Activated CD8-positive, alpha-beta memory T cell treated with anti-CD3 and anti-CD28 coated beads for 4 hours (primary cell): Measurements from ENCODE around the gene SORCS2.

Experiments used
- DNase-seq, 2 donors: peaks; one replicate each; pipeline ENCODE4 v3.0.0-alpha.2; 2020; ENCODE audit warnings: low read depth in 2 of 2

The SORCS2 gene

GRCh38 chr4:7186031-7186430 is 6.3 kb upstream of the SORCS2 start:
- no peak for DNase-seq

- DNase-seq: no peak
Observed at GRCh38 chr4:7186516-7187167, 5.7 kb upstream of the SORCS2 start.

GRCh38 chr4:7187168-7187535 is 5.2 kb upstream of the SORCS2 start:
- no peak for DNase-seq

GRCh38 chr4:7187691-7188090 is 4.6 kb upstream of the SORCS2 start:
- no peak for DNase-seq

GRCh38 chr4:7189066-7189465 is 3.3 kb upstream of the SORCS2 start:
- no peak for DNase-seq

GRCh38 chr4:7189475-7190277 is 2.7 kb upstream of the SORCS2 start:
- no peak for DNase-seq

- no peak for DNase-seq
Observed at GRCh38 chr4:7190278-7190594, 2.1 kb upstream of the SORCS2 start.

- DNase-seq: no peak
Observed at GRCh38 chr4:7190691-7191545, 1.4 kb upstream of the SORCS2 start.

- DNase-seq: no peak
Observed at GRCh38 chr4:7191546-7192251, 639 bp upstream of the SORCS2 start.

GRCh38 chr4:7193030-7193958 is 956 bp downstream of the SORCS2 start:
- no peak for DNase-seq

- DNase-seq: no peak
Observed at GRCh38 chr4:7194251-7195140, 2.2 kb downstream of the SORCS2 start.

- DNase-seq: no peak
Observed at GRCh38 chr4:7195141-7195515, 2.8 kb downstream of the SORCS2 start.

- no peak for DNase-seq
Observed at GRCh38 chr4:7195546-7196287, 3.4 kb downstream of the SORCS2 start.

GRCh38 chr4:7196288-7196651 is 3.9 kb downstream of the SORCS2 start:
- DNase-seq: no peak

- DNase-seq: no peak
Observed at GRCh38 chr4:7196736-7197135, 4.4 kb downstream of the SORCS2 start.

- no peak for DNase-seq
Observed at GRCh38 chr4:7197910-7198309, 5.6 kb downstream of the SORCS2 start.

- no peak for DNase-seq
Observed at GRCh38 chr4:7198440-7199128, 6.2 kb downstream of the SORCS2 start.

- no peak for DNase-seq
Observed at GRCh38 chr4:7199129-7199725, 6.9 kb downstream of the SORCS2 start.
